ENCODE data around the gene DCAF4.

Gene DCAF4

DNA sequence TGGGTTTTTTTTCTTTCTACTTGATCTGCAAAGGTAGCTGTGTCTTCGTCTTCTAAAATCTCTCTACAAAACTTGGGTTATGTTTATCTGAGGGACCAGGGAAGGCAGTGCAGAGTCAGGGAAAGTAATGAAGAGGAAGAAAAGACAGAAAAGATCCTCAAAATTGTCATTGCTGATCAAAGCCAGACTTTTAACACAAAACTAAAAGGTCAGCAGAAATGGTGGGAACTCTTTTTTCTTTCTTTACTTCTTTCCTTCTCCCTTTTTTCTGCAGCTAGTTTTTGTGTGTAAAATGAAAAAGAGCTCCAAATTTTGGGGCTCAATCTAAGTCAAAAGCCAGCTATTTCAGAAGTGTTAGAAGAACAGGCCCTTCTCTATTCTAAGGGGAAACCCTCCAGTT, 44.2 kb upstream of the DCAF4 start:
- H3K27ac ChIP-seq, result no peak overlapping the region
- no peak for TF ChIP-seq ZFX (IDR thresholded peaks at IDR 0.05)
- TF ChIP-seq, protein P1, sequence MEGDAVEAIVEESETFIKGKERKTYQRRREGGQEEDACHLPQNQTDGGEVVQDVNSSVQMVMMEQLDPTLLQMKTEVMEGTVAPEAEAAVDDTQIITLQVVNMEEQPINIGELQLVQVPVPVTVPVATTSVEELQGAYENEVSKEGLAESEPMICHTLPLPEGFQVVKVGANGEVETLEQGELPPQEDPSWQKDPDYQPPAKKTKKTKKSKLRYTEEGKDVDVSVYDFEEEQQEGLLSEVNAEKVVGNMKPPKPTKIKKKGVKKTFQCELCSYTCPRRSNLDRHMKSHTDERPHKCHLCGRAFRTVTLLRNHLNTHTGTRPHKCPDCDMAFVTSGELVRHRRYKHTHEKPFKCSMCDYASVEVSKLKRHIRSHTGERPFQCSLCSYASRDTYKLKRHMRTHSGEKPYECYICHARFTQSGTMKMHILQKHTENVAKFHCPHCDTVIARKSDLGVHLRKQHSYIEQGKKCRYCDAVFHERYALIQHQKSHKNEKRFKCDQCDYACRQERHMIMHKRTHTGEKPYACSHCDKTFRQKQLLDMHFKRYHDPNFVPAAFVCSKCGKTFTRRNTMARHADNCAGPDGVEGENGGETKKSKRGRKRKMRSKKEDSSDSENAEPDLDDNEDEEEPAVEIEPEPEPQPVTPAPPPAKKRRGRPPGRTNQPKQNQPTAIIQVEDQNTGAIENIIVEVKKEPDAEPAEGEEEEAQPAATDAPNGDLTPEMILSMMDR (conservative IDR thresholded peaks at IDR 0.05), result no peak

DNA sequence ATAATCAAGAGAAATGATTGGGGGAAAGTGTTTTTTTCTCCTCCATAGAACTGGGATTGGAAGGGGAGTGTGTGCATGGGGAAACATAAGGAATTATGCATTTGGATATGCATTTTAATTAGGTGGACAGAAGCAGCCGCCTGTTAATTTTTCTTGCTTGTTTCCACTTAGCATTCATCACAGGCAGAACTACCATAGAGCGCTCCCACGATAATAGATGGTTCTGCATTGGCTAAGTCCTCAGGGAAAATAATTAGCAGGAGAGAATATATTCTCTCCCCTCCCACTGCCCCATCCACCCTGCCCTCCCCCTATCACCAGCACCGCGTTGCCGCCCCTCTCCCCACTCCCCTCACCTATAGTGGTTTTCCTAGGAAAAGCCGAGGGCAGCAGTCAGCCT, 43.8 kb upstream of the DCAF4 start:
- TF ChIP-seq, protein P1 (conservative IDR thresholded peaks at IDR 0.05), result no peak
- no peak for TF ChIP-seq ZFX (IDR thresholded peaks at IDR 0.05)
- H3K27ac ChIP-seq, result no peak overlapping the region

DNA sequence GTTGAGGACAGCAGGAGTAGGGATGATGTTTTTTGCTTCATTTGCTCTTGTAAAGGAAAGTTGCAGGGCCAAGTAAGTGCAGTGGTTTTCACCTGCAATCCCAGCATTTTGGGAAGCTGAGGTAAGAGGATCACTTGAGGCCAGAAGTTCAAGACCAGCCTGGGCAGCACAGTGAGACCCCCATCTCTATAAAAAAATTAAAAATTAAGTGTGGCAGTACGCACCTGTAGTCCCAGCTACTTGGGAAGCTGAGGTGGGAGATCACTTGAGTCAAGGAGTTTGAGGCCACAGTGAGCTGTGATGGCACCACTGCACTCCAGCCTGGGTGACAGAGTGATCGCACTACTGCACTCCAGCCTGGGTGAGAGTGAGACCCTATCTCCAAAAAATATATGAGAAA, 43.2 kb upstream of the DCAF4 start:
- TF ChIP-seq, protein P1 (conservative IDR thresholded peaks at IDR 0.05), result no peak
- no peak for TF ChIP-seq ZFX (IDR thresholded peaks at IDR 0.05)
- H3K27ac ChIP-seq, result no peak overlapping the region

DNA sequence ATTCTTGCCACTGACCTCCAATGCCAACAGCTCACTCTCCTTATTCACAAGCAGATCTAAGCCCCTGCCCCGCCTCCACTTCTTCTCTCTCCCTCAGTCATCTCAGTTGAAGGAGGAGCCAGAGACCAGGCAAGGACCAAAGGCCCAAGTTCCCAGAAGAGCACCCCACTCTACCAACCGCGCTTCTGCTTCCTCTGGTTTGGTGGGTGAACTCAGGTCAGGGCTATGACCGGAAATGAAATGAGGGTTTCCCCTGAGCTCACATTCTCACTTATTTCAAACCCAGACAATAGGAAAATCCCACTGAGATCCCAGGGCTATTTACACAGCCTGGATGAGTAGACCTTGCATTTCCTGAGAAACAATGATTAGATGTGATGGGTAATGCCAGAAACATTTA, 42.3 kb upstream of the DCAF4 start:
- TF ChIP-seq, protein P1 (conservative IDR thresholded peaks at IDR 0.05), result no peak
- TF ChIP-seq ZFX (IDR thresholded peaks at IDR 0.05), result no peak
- H3K27ac ChIP-seq, result no peak overlapping the region

DNA sequence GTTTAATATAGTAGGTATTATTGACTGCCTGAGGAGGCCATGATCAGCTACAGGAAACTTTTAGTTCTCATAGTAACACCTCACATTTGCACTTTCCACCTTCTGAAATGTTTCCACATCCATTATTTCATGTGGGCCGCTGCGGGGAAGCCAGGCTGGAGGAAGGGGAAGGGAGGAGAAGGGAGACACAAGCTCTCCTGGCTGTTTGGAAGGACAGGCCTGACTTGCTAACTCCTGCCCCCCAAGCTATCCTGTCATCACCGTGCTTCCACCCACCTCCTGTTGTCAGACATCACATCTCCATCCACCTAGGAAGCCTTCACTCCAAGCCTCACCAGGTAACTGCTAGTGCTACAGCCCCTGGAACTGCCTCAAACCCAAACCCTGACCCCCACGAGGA, 41.9 kb upstream of the DCAF4 start:
- no peak for TF ChIP-seq ZFX (IDR thresholded peaks at IDR 0.05)
- TF ChIP-seq, protein P1 (conservative IDR thresholded peaks at IDR 0.05), result no peak
- H3K27ac ChIP-seq, result no peak overlapping the region

DNA sequence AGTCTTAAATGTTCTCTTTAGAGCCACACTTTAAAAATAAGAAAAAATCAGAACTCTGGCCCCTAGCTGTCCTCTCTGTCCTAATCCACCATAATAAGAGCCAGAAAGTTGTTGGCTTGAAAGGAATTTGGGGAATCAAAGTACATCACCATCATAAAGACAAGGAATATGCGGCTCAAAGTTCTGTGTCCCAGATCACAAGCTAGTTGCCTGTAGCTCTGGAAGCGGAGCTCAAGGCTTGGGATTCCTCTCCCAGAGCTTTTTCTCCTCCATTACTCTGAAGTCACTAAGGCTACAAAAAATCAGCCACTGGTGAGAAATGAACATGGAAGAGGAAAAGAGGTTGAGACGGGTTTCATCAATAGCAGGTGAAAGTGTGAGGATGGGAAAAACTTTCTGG, 38.8 kb upstream of the DCAF4 start:
- TF ChIP-seq, protein P1 (conservative IDR thresholded peaks at IDR 0.05), result no peak
- TF ChIP-seq ZFX (IDR thresholded peaks at IDR 0.05), result no peak
- no peak overlapping the region for H3K27ac ChIP-seq

DNA sequence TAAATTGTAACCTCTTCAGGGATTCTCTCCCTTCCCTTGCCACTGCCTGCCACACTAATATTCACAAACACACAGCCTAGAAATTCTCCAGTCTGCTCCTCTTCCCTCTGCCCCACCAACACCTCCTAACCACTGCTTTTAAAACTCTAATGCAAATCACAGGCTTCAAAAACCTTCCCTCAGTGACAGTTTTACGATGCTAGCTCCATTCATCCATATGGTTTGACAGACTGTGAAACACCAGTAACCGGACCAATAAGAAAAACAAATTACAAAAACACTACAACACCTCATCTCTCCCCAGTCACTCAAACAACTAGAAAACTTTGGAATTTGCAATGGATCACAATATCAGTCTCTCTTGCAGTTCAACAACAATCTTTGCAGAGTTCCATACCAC, 38.1 kb upstream of the DCAF4 start:
- TF ChIP-seq ZFX (IDR thresholded peaks at IDR 0.05), result no peak
- TF ChIP-seq, protein P1 (conservative IDR thresholded peaks at IDR 0.05), result no peak
- H3K27ac ChIP-seq, result no peak overlapping the region
